ENCODE data around the gene HIRA. TPM values are rescaled to one million over a fixed set of nuclear protein-coding genes. Genes with fewer than 3 reads are reported as not detected.

HIRA gene
- total and polyA plus RNA-seq, 9 of the 15 experiments (the other 6 are each of a cell fraction or from before 2014, with no cell fraction given), result 0.96 to 132 (median 58.4) TPM

GRCh38 chr22:19291580-19292457 is 139.7 kb downstream of the HIRA start, which contains the start of gene CLTCL1 (continued):
- TF ChIP-seq ZNF282 (CRISPR knock-in tag; IDR thresholded peaks at IDR 0.05) (no peak), ZFPM2 (CRISPR knock-in tag; IDR thresholded peaks at IDR 0.05) (no peak), JUN (IDR thresholded peaks at IDR 0.05; ENCODE audit: borderline replicate concordance, low read depth, low read length) (peak; percentile 28; the same call in 1 of the 2 replicates), JUN (CRISPR knock-in tag; IDR thresholded peaks at IDR 0.05; ENCODE audit: borderline replicate concordance) (no peak), PRPF4 (IDR thresholded peaks at IDR 0.05; ENCODE audit: insufficient read depth, low read depth, low read length, poor library complexity, severe bottlenecking) (no peak), KLF1 (tag; IDR thresholded peaks at IDR 0.05) (peak; percentile 12; the same call in 1 of the 2 replicates), ZNF785 (CRISPR knock-in tag; IDR thresholded peaks at IDR 0.05) (no peak), EWSR1 (IDR thresholded peaks at IDR 0.05; ENCODE audit: borderline replicate concordance, low read depth, partially characterized antibody) (no peak), RBM22 (IDR thresholded peaks at IDR 0.05; ENCODE audit: low read depth, low read length, poor library complexity, severe bottlenecking) (no peak), SAFB (IDR thresholded peaks at IDR 0.05; ENCODE audit: borderline replicate concordance, low read depth, low read length) (no peak), KLF16 (IDR thresholded peaks at IDR 0.05) (no peak), POU5F1 (IDR thresholded peaks at IDR 0.05; ENCODE audit: borderline replicate concordance, low read depth, low read length, partially characterized antibody) (no peak), HDAC8 (tag; IDR thresholded peaks at IDR 0.05) (peak; percentile 61), ZNF184 (CRISPR knock-in tag; IDR thresholded peaks at IDR 0.05) (no peak), ATF7 (IDR thresholded peaks at IDR 0.05) (peak; percentile 65), RAD21 (CRISPR knock-in tag; conservative IDR thresholded peaks at IDR 0.05 in 1 of 2, IDR thresholded peaks at IDR 0.05 in 1 of 2) (peak in 1 of 2 experiments; percentile 44; a peak in 2 of 4 replicates), E2F4 (CRISPR knock-in tag; IDR thresholded peaks at IDR 0.05; ENCODE audit: low read depth) (peak; percentile 88), NFYB (IDR thresholded peaks at IDR 0.05; ENCODE audit: extremely low read depth, insufficient read length) (no peak), ZNF274 (IDR thresholded peaks at IDR 0.05; ENCODE audit: borderline replicate concordance, low read depth, low read length) (no peak), GABPB2 (CRISPR knock-in tag; conservative IDR thresholded peaks at IDR 0.05) (no peak), OTX1 (CRISPR knock-in tag; IDR thresholded peaks at IDR 0.05) (peak; percentile 19; the same call in 1 of the 2 replicates), NR0B1 (IDR thresholded peaks at IDR 0.05; ENCODE audit: partially characterized antibody) (no peak), RBBP5 (IDR thresholded peaks at IDR 0.05; ENCODE audit: borderline replicate concordance, insufficient read depth, low read length, poor library complexity, severe bottlenecking) (peak; percentile 16), IFI16 (CRISPR knock-in tag; IDR thresholded peaks at IDR 0.05) (peak; percentile 70; the same call in 1 of the 2 replicates), SMAD3 (CRISPR knock-in tag; conservative IDR thresholded peaks at IDR 0.05) (peak; percentile 86)
